ENCODE results near the gene KCNK17. TPM values are rescaled to one million over a fixed set of nuclear protein-coding genes. Genes with fewer than 3 reads are reported as not detected.

KCNK17 gene
- total and polyA plus RNA-seq, 9 of the 15 experiments (the other 6 are each of a cell fraction or from before 2014, with no cell fraction given) = not detected

- TF ChIP-seq MLX (CRISPR knock-in tag; conservative IDR thresholded peaks at IDR 0.05) (no peak), YY1 (IDR thresholded peaks at IDR 0.05; ENCODE audit: borderline replicate concordance in 1 of 3, control insufficient read depth in 1 of 3, extremely low read depth in 1 of 3, insufficient read depth in 3 of 3, insufficient read length in 1 of 3, insufficient replicate concordance in 2 of 3, low read depth in 1 of 3, low read length in 2 of 3) (no peak), ATF1 (CRISPR knock-in tag; IDR thresholded peaks at IDR 0.05) (no peak), ATF1 (tag; IDR thresholded peaks at IDR 0.05) (no peak), ZNF696 (CRISPR knock-in tag; conservative IDR thresholded peaks at IDR 0.05) (no peak), SMAD2 (IDR thresholded peaks at IDR 0.05; ENCODE audit: low read depth, low read length) (no peak), ETV6 (IDR thresholded peaks at IDR 0.05; ENCODE audit: borderline replicate concordance in 1 of 2, low read depth in 2 of 2, low read length in 1 of 2) (no peak), ETV6 (CRISPR knock-in tag; IDR thresholded peaks at IDR 0.05; ENCODE audit: borderline replicate concordance) (no peak), ZC3H11A (IDR thresholded peaks at IDR 0.05; ENCODE audit: low read depth, low read length) (no peak), ZKSCAN8 (CRISPR knock-in tag; IDR thresholded peaks at IDR 0.05) (no peak), ZNF277 (CRISPR knock-in tag; IDR thresholded peaks at IDR 0.05; ENCODE audit: borderline replicate concordance) (no peak)
- TF ChIP-seq, protein P1, sequence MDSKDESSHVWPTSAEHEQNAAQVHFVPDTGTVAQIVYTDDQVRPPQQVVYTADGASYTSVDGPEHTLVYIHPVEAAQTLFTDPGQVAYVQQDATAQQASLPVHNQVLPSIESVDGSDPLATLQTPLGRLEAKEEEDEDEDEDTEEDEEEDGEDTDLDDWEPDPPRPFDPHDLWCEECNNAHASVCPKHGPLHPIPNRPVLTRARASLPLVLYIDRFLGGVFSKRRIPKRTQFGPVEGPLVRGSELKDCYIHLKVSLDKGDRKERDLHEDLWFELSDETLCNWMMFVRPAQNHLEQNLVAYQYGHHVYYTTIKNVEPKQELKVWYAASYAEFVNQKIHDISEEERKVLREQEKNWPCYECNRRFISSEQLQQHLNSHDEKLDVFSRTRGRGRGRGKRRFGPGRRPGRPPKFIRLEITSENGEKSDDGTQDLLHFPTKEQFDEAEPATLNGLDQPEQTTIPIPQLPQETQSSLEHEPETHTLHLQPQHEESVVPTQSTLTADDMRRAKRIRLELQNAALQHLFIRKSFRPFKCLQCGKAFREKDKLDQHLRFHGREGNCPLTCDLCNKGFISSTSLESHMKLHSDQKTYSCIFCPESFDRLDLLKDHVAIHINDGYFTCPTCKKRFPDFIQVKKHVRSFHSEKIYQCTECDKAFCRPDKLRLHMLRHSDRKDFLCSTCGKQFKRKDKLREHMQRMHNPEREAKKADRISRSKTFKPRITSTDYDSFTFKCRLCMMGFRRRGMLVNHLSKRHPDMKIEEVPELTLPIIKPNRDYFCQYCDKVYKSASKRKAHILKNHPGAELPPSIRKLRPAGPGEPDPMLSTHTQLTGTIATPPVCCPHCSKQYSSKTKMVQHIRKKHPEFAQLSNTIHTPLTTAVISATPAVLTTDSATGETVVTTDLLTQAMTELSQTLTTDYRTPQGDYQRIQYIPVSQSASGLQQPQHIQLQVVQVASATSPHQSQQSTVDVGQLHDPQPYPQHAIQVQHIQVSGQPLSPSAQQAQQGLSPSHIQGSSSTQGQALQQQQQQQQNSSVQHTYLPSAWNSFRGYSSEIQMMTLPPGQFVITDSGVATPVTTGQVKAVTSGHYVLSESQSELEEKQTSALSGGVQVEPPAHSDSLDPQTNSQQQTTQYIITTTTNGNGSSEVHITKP (IDR thresholded peaks at IDR 0.05; ENCODE audit: partially characterized antibody) = no peak
- TF ChIP-seq, protein P2, sequence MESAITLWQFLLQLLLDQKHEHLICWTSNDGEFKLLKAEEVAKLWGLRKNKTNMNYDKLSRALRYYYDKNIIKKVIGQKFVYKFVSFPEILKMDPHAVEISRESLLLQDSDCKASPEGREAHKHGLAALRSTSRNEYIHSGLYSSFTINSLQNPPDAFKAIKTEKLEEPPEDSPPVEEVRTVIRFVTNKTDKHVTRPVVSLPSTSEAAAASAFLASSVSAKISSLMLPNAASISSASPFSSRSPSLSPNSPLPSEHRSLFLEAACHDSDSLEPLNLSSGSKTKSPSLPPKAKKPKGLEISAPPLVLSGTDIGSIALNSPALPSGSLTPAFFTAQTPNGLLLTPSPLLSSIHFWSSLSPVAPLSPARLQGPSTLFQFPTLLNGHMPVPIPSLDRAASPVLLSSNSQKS (CRISPR knock-in tag; IDR thresholded peaks at IDR 0.05) = no peak
- Histone ChIP-seq H3K9ac (ENCODE audit: insufficient read depth in 1 of 2, low read depth in 2 of 2, low read length in 2 of 2) (no peak overlapping the region), H3K9me1 (ENCODE audit: control insufficient read depth, insufficient read depth, low read length) (no peaks in the 10 kb centered on the region), H3K4me3 (no peak overlapping the region), H3K27ac (ENCODE audit: extremely low read depth, low read depth, low read length) (no peak overlapping the region), H4K20me1 (replicated peaks; ENCODE audit: control insufficient read depth, insufficient read depth, low read length) (peaks cover 11% of the 10 kb centered on the region; the same call in 1 of the 2 replicates), H3K4me1 (replicated peaks in 1 of 2; ENCODE audit: control insufficient read depth in 2 of 2, insufficient read depth in 2 of 2, low read length in 2 of 2) (no peaks in the 10 kb centered on the region), H2AFZ (ENCODE audit: low read depth, low read length) (no peak overlapping the region), H3K79me2 (ENCODE audit: control insufficient read depth, insufficient read depth, low read length) (no peaks in the 10 kb centered on the region), H3K36me3 (ENCODE audit: control insufficient read depth, insufficient read depth, low read length) (no peaks in the 10 kb centered on the region), H3K27me3 (ENCODE audit: control insufficient read depth in 2 of 2, insufficient read depth in 2 of 2, low read length in 2 of 2) (peaks cover 8 to 68% of the 10 kb centered on the region in 2 experiments; a peak in 3 of 5 replicates), H3K9me3 (replicated peaks; ENCODE audit: control insufficient read depth, insufficient read depth, low read depth, low read length) (no peaks in the 10 kb centered on the region), H3K4me2 (ENCODE audit: insufficient read depth, low read length) (no peak overlapping the region)
- FAIRE-seq (no peak), ATAC-seq (no peak), DNase-seq (ENCODE audit: extremely low read depth in 1 of 4, low spot score in 3 of 4) (no peak)
- WGBS (ENCODE audit: insufficient coverage, low coverage, missing lambda C conversion rate) = under 1% methylated on average over 10 of the region's 10 CpGs
- no TSS peak for BruUV-seq (replicated peaks)
- ChIA-PET CTCF (ENCODE audit: low intra/inter-chr PET ratio) (no interaction called here), POLR2A (interaction anchor here (1.0 kb wide), 1 partner anchor 13 kb away, joined by 4 read pairs; no protein-coding TSS in a partner anchor)
- in situ Hi-C loops (cut with MboI) (no loop called here), intact Hi-C loops (cut with micrococcal nuclease) (no loop called here)
Observed at GRCh38 chr6:39320363-39320984, 6.3 kb upstream of the KCNK17 start.

All from K562 (cell line).